Measurements from ENCODE around the gene DNAJC30.
"Not testable (repeated sequence)": the region's sequence is repeated elsewhere in the genome, so short reads cannot be mapped to it uniquely, and the experiment has no call there.

The DNAJC30 gene

GRCh38 chr7:73683056-73683787, at the start of gene DNAJC30, which contains the start of gene BUD23:
DNAJC30 (minus strand) TSS chr7:73683453; CDS start chr7:73683423, 30 bp downstream.
BUD23 (plus strand) TSS chr7:73683597; CDS start chr7:73683626, 29 bp downstream.
- DNase-seq, result peak; percentile 99

- DNase-seq, result no peak
Measured at GRCh38 chr7:73732397-73732796, 49.1 kb upstream of the DNAJC30 start.

- no peak for DNase-seq
Measured at GRCh38 chr7:73730485-73730884, 47.2 kb upstream of the DNAJC30 start.

GRCh38 chr7:73728551-73728950, 45.3 kb upstream of the DNAJC30 start:
- DNase-seq, result no peak

GRCh38 chr7:73727952-73728351, 44.7 kb upstream of the DNAJC30 start:
- no peak for DNase-seq

- DNase-seq, result no peak
Measured at GRCh38 chr7:73726083-73726466, 42.8 kb upstream of the DNAJC30 start.

GRCh38 chr7:73723813-73724212, 40.6 kb upstream of the DNAJC30 start:
- no peak for DNase-seq

- DNase-seq, result no peak
Measured at GRCh38 chr7:73722785-73723184, 39.5 kb upstream of the DNAJC30 start.

- not testable (repeated sequence) for DNase-seq
Measured at GRCh38 chr7:73722182-73722581, 38.9 kb upstream of the DNAJC30 start.

- DNase-seq, result no peak
Measured at GRCh38 chr7:73721377-73721817, 38.1 kb upstream of the DNAJC30 start.

- DNase-seq, result not testable (repeated sequence)
Measured at GRCh38 chr7:73720443-73720842, 37.2 kb upstream of the DNAJC30 start.

- no peak for DNase-seq
Measured at GRCh38 chr7:73719806-73720169, 36.5 kb upstream of the DNAJC30 start.

GRCh38 chr7:73718905-73719805, 35.9 kb upstream of the DNAJC30 start, which contains the start of gene STX1A:
STX1A (minus strand) TSS chr7:73719669; CDS start chr7:73719631, 38 bp downstream.
- DNase-seq, result peak; percentile 71

GRCh38 chr7:73718438-73718881, 35.2 kb upstream of the DNAJC30 start:
- DNase-seq, result no peak

GRCh38 chr7:73717991-73718405, 34.7 kb upstream of the DNAJC30 start:
- DNase-seq, result peak; percentile 73

GRCh38 chr7:73717025-73717807, 34.0 kb upstream of the DNAJC30 start:
- no peak for DNase-seq

GRCh38 chr7:73716318-73716890, 33.2 kb upstream of the DNAJC30 start:
- DNase-seq, result no peak

GRCh38 chr7:73715648-73716317, 32.5 kb upstream of the DNAJC30 start:
- DNase-seq, result peak; percentile 74

- DNase-seq, result not testable (repeated sequence)
Measured at GRCh38 chr7:73713319-73713718, 30.1 kb upstream of the DNAJC30 start.

- DNase-seq, result no peak
Measured at GRCh38 chr7:73712773-73713172, 29.5 kb upstream of the DNAJC30 start.

- DNase-seq, result no peak
Measured at GRCh38 chr7:73708961-73709549, 25.8 kb upstream of the DNAJC30 start.
